Suprapubic skin (tissue), 4 donors: Measurements from ENCODE around the gene IKZF5.

Experiments used
- CTCF ChIP-seq, 2 donors: fragments of 200-600 bp in 1 of 2; fragments of 450-650 bp in 1 of 2; sonication (generic) in 1 of 2; IDR thresholded peaks; one replicate each; pipeline ENCODE4 v1.5.1; 2016 to 2019; ENCODE audit warnings: antibody characterized with exemption in 2 of 2, mild to moderate bottlenecking in 1 of 2, moderate library complexity in 1 of 2
- POLR2A ChIP-seq, 2 donors: fragments of 450-650 bp; IDR thresholded peaks; one replicate each; pipeline ENCODE4 v1.6.1; 2017; ENCODE audit warnings: antibody characterized with exemption in 2 of 2, mild to moderate bottlenecking in 2 of 2, moderate library complexity in 2 of 2
- POLR2AphosphoS5 ChIP-seq, 3 donors: sonication (generic); formaldehyde crosslinking; IDR thresholded peaks; one replicate each; pipeline ENCODE4 v1.6.1; 2017; ENCODE audit warnings: antibody characterized with exemption in 3 of 3

DNA sequence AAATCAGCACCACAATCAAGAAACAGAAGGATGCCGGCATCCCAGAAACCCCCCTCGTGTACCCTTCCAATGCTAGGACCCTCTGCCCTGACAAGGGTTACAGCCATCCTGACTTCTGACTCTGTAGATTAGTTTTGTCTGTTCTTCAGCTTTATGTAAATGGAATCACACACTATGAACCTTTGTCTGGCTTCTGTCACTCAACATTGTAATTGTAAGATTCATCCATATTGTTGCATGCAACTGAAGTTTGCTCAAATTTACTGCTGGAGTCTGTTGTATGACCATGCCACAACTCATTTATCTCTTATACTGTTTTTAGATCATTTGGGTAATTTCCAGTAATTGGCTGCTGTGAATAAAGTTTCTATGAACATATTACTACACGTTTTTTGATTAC, 8.4 kb downstream of the IKZF5 start:
- TF ChIP-seq POLR2A (IDR thresholded peaks at IDR 0.05) (no peak), CTCF (IDR thresholded peaks at IDR 0.05) (no peak), POLR2AphosphoS5 (IDR thresholded peaks at IDR 0.05) (no peak)
